ENCODE measurements around the gene SSTR3. TPM values are rescaled to one million over a fixed set of nuclear protein-coding genes. Genes with fewer than 3 reads are reported as not detected.

Gene SSTR3
- total and polyA plus RNA-seq, 2 donors (not counting 1 experiment from before 2014, with no cell fraction given): not detected

- H3K27me3 ChIP-seq (ENCODE audit: control insufficient read depth, insufficient read depth, low read length): no peaks in the 10 kb centered on the region
- no peaks in the 10 kb centered on the region for H4K20me1 ChIP-seq (ENCODE audit: control insufficient read depth, extremely low read depth, insufficient read depth, low read length)
- peak overlapping the region; percentile 44 for H3K27ac ChIP-seq (ENCODE audit: insufficient read depth, low read length)
- no peak overlapping the region for H3K4me3 ChIP-seq (replicated peaks in 1 of 4; ENCODE audit: control extremely low read depth in 1 of 4, insufficient read depth in 1 of 4, low read depth in 3 of 4, low read length in 4 of 4)
- H2AFZ ChIP-seq (ENCODE audit: low read length): no peak overlapping the region
- H3K9me3 ChIP-seq (ENCODE audit: control insufficient read depth, insufficient read depth, low read depth, low read length): no peaks in the 10 kb centered on the region
- DNase-seq (ENCODE audit: low read depth in 2 of 2): peak in 1 of 2 donors; percentile 74
- TF ChIP-seq EZH2 (IDR thresholded peaks at IDR 0.05; ENCODE audit: low read length, missing control alignments) (no peak), CTCF (conservative IDR thresholded peaks at IDR 0.05 in 1 of 2, IDR thresholded peaks at IDR 0.05 in 1 of 2; ENCODE audit: low read depth in 1 of 2, low read length in 2 of 2) (no peak)
- no peaks in the 10 kb centered on the region for H3K36me3 ChIP-seq (ENCODE audit: control insufficient read depth, insufficient read depth, low read length)
- H3K9ac ChIP-seq (ENCODE audit: insufficient read depth, low read length): no peak overlapping the region
- H3K4me1 ChIP-seq (ENCODE audit: control insufficient read depth, extremely low read depth, insufficient read depth, low read length): peaks cover 18% of the 10 kb centered on the region
- H3K4me2 ChIP-seq (ENCODE audit: extremely low read depth, insufficient read depth, low read length): no peak overlapping the region
- no peaks in the 10 kb centered on the region for H3K79me2 ChIP-seq (ENCODE audit: control insufficient read depth, insufficient read depth, low read length)
Measured at GRCh38 chr22:37229805-37230672, 17.8 kb upstream of the SSTR3 start.

- H3K27me3 ChIP-seq (ENCODE audit: control insufficient read depth, insufficient read depth, low read length): no peaks in the 10 kb centered on the region
- peak; percentile 86 to 90 for DNase-seq (ENCODE audit: low read depth in 2 of 2)
- no peaks in the 10 kb centered on the region for H3K9me3 ChIP-seq (ENCODE audit: control insufficient read depth, insufficient read depth, low read depth, low read length)
- H3K27ac ChIP-seq (ENCODE audit: insufficient read depth, low read length): peak overlapping the region; percentile 44
- H3K4me2 ChIP-seq (ENCODE audit: extremely low read depth, insufficient read depth, low read length): no peak overlapping the region
- TF ChIP-seq CTCF (conservative IDR thresholded peaks at IDR 0.05 in 1 of 2, IDR thresholded peaks at IDR 0.05 in 1 of 2; ENCODE audit: low read depth in 1 of 2, low read length in 2 of 2) (no peak), EZH2 (IDR thresholded peaks at IDR 0.05; ENCODE audit: low read length, missing control alignments) (no peak)
- H4K20me1 ChIP-seq (ENCODE audit: control insufficient read depth, extremely low read depth, insufficient read depth, low read length): no peaks in the 10 kb centered on the region
- no peak overlapping the region for H2AFZ ChIP-seq (ENCODE audit: low read length)
- no peaks in the 10 kb centered on the region for H3K36me3 ChIP-seq (ENCODE audit: control insufficient read depth, insufficient read depth, low read length)
- H3K9ac ChIP-seq (ENCODE audit: insufficient read depth, low read length): no peak overlapping the region
- H3K4me1 ChIP-seq (ENCODE audit: control insufficient read depth, extremely low read depth, insufficient read depth, low read length): peaks cover 18% of the 10 kb centered on the region
- H3K79me2 ChIP-seq (ENCODE audit: control insufficient read depth, insufficient read depth, low read length): no peaks in the 10 kb centered on the region
- H3K4me3 ChIP-seq (replicated peaks in 1 of 4; ENCODE audit: control extremely low read depth in 1 of 4, insufficient read depth in 1 of 4, low read depth in 3 of 4, low read length in 4 of 4): no peak overlapping the region
Measured at GRCh38 chr22:37229012-37229804, 16.9 kb upstream of the SSTR3 start.
